Dendritic cell treated with granulocyte-macrophage colony-stimulating factor and Interleukin-4, amounts not matched to agents 40 ng/mL and 50 ng/mL, for 4 days (primary cell): ENCODE measurements around the gene ZNRF3.

Experiments used
- H3K27ac Mint-ChIP-seq: one replicate; pipeline ENCODE4 v1.8.0; 2022; ENCODE audit warnings: mild to moderate bottlenecking, mixed read lengths
- H3K27me3 Mint-ChIP-seq: one replicate; pipeline ENCODE4 v1.8.0; 2022; ENCODE audit warnings: mild to moderate bottlenecking, mixed read lengths
- H3K36me3 Mint-ChIP-seq: one replicate; pipeline ENCODE4 v1.8.0; 2022; ENCODE audit warnings: low read depth, mixed read lengths
- H3K4me1 Mint-ChIP-seq: one replicate; pipeline ENCODE4 v1.8.0; 2022; ENCODE audit warnings: low read depth, mixed read lengths
- H3K4me3 Mint-ChIP-seq: one replicate; pipeline ENCODE4 v1.8.0; 2022; ENCODE audit warnings: mild to moderate bottlenecking, moderate library complexity, mixed read lengths
- H3K9me3 Mint-ChIP-seq: one replicate; pipeline ENCODE4 v1.8.0; 2022; ENCODE audit warnings: mixed read lengths
- intact Hi-C: fragments of 100-400 bp; cut with micrococcal nuclease; formaldehyde crosslinking; loops from one replicate; pipeline ENCODE4 v1.15.0; 2022

ZNRF3 gene

GRCh38 chr22:28978158-28978557, 94.8 kb downstream of the ZNRF3 start:
- no peak overlapping the region for H3K27ac Mint-ChIP-seq
- no peaks in the 10 kb centered on the region for H3K9me3 Mint-ChIP-seq
- H3K4me1 Mint-ChIP-seq, result no peaks in the 10 kb centered on the region
- no peaks in the 10 kb centered on the region for H3K36me3 Mint-ChIP-seq
- peaks cover 16% of the 10 kb centered on the region for H3K27me3 Mint-ChIP-seq
- intact Hi-C loops, result no loop called here
- no peak overlapping the region for H3K4me3 Mint-ChIP-seq

- H3K4me1 Mint-ChIP-seq, result no peaks in the 10 kb centered on the region
- H3K4me3 Mint-ChIP-seq, result no peak overlapping the region
- H3K9me3 Mint-ChIP-seq, result no peaks in the 10 kb centered on the region
- H3K36me3 Mint-ChIP-seq, result no peaks in the 10 kb centered on the region
- H3K27ac Mint-ChIP-seq, result no peak overlapping the region
- intact Hi-C loops, result no loop called here
- peaks cover 16% of the 10 kb centered on the region for H3K27me3 Mint-ChIP-seq
Measured at GRCh38 chr22:28978863-28979796, 95.8 kb downstream of the ZNRF3 start.

DNA sequence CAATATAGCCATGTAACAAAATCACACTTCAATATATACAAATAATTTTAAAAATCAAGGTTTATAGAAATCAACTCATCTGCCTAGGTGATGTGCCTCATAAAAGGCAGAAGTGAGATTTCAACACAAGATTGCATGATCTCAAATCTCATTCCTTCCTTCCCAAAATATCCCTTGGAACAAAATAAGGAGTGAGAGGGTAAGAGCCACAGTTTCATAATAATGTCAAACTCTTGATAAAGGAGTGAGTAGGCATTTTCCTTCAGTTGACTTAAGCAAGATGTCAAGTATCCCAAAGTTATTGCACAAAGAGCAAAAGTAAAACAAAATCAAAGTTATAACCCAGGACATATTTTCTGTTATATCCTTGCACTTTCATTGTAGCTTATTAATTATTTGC, 97.0 kb downstream of the ZNRF3 start:
- Mint-ChIP-seq H3K4me3 (no peak overlapping the region), H3K27ac (no peak overlapping the region), H3K36me3 (no peaks in the 10 kb centered on the region), H3K4me1 (no peaks in the 10 kb centered on the region), H3K27me3 (peaks cover 16% of the 10 kb centered on the region), H3K9me3 (no peaks in the 10 kb centered on the region)
- intact Hi-C loops, result no loop called here

- Mint-ChIP-seq H3K4me1 (no peaks in the 10 kb centered on the region), H3K36me3 (no peaks in the 10 kb centered on the region), H3K27ac (no peak overlapping the region), H3K4me3 (no peak overlapping the region), H3K27me3 (peaks cover 13% of the 10 kb centered on the region), H3K9me3 (no peaks in the 10 kb centered on the region)
- intact Hi-C loops, result no loop called here
Measured at GRCh38 chr22:28981818-28982499, 98.6 kb downstream of the ZNRF3 start.

DNA sequence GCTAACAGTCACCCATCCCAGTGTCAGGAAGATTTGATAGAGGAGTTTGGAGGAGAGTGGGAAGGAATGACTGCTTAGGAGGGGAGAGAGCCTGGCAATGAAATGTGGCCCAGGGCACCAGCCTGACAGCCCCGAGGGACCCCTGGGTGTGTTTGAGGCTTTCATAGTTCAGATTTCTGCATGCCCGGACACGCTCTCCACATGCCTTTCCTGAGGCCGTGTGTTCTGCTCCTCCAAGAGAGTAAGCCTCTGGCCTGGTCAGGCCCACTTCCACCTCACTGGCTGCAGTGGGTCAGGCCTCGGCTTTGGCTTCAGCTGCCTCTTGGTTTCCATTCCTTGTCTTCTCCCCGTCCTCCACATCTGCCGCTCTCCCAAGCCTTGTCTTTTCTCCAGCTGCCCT, 99.8 kb downstream of the ZNRF3 start:
- intact Hi-C loops, result no loop called here
- Mint-ChIP-seq H3K9me3 (no peaks in the 10 kb centered on the region), H3K4me3 (no peak overlapping the region), H3K36me3 (no peaks in the 10 kb centered on the region), H3K4me1 (no peaks in the 10 kb centered on the region), H3K27ac (no peak overlapping the region), H3K27me3 (peaks cover 12% of the 10 kb centered on the region)

- no peak overlapping the region for H3K4me3 Mint-ChIP-seq
- H3K9me3 Mint-ChIP-seq, result no peaks in the 10 kb centered on the region
- H3K27me3 Mint-ChIP-seq, result peaks cover 8% of the 10 kb centered on the region
- intact Hi-C loops, result no loop called here
- H3K36me3 Mint-ChIP-seq, result no peaks in the 10 kb centered on the region
- H3K4me1 Mint-ChIP-seq, result no peaks in the 10 kb centered on the region
- H3K27ac Mint-ChIP-seq, result no peak overlapping the region
Measured at GRCh38 chr22:28983788-28984441, 100.5 kb downstream of the ZNRF3 start.

DNA sequence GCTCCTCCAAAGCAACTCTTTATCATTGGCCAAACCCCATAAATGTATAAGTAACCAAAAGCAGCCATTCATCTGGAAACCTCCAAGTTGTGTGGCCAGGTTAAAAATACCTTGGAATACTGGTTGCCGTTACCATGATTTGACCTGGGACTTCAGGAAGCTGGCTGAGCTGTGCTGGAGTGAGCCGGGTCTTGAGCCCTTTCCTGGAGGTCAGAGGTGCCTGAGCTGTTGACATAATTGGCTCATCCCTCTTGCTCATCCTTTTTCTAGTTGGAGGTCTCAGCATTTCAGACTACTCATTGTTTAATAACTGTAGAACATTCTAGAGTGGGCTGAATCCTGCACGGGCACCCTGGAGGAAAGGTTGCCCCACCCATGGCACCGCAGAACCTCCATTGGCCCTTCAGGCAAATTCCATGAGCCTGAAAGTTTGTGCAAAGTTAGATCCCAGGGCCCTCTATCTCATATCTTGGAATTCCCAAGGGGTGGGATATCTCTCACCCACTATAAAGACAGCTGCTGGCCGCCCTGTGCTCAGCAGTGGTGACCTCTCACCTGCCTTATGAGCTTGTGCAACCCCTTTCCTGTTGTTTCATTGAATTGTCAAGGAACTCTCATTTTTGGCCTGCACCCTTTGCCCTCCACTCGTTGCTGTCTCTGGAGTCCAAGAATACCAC, 101.2 kb downstream of the ZNRF3 start:
- no peaks in the 10 kb centered on the region for H3K4me1 Mint-ChIP-seq
- intact Hi-C loops, result no loop called here
- no peaks in the 10 kb centered on the region for H3K36me3 Mint-ChIP-seq
- no peak overlapping the region for H3K27ac Mint-ChIP-seq
- no peak overlapping the region for H3K4me3 Mint-ChIP-seq
- H3K27me3 Mint-ChIP-seq, result peaks cover 2% of the 10 kb centered on the region
- H3K9me3 Mint-ChIP-seq, result no peaks in the 10 kb centered on the region

GRCh38 chr22:28985581-28986290, 102.4 kb downstream of the ZNRF3 start:
- Mint-ChIP-seq H3K9me3 (no peaks in the 10 kb centered on the region), H3K27ac (no peak overlapping the region), H3K27me3 (no peaks in the 10 kb centered on the region), H3K4me3 (no peak overlapping the region), H3K36me3 (no peaks in the 10 kb centered on the region), H3K4me1 (no peaks in the 10 kb centered on the region)
- intact Hi-C loops, result no loop called here

DNA sequence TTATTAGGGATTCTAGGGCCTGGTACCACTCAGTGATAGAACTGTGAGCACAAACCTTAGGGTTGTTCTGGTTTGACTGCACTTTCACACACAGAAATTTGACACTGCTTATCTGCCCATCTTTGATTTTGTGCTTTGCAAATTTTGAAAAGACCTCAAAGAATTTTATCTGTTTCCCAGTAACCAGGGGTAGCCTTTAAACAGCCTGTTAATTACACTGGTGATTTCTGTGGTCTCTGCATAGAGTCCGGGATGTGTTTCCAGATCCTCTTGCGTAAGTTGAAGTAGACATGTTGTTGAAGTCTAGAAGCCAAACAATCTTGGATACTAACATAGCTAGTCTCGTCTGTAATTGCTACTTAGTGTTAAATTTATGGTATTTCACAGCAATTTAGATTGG, 103.0 kb downstream of the ZNRF3 start:
- H3K9me3 Mint-ChIP-seq, result no peaks in the 10 kb centered on the region
- no peak overlapping the region for H3K27ac Mint-ChIP-seq
- H3K4me3 Mint-ChIP-seq, result no peak overlapping the region
- H3K27me3 Mint-ChIP-seq, result no peaks in the 10 kb centered on the region
- intact Hi-C loops, result no loop called here
- H3K36me3 Mint-ChIP-seq, result no peaks in the 10 kb centered on the region
- H3K4me1 Mint-ChIP-seq, result no peaks in the 10 kb centered on the region

GRCh38 chr22:28988457-28988856, 105.1 kb downstream of the ZNRF3 start:
- H3K27me3 Mint-ChIP-seq, result no peaks in the 10 kb centered on the region
- intact Hi-C loops, result no loop called here
- H3K9me3 Mint-ChIP-seq, result no peaks in the 10 kb centered on the region
- H3K4me3 Mint-ChIP-seq, result no peak overlapping the region
- H3K27ac Mint-ChIP-seq, result no peak overlapping the region
- H3K4me1 Mint-ChIP-seq, result no peaks in the 10 kb centered on the region
- H3K36me3 Mint-ChIP-seq, result no peaks in the 10 kb centered on the region

- H3K36me3 Mint-ChIP-seq, result no peaks in the 10 kb centered on the region
- H3K4me3 Mint-ChIP-seq, result no peak overlapping the region
- H3K9me3 Mint-ChIP-seq, result no peaks in the 10 kb centered on the region
- H3K27me3 Mint-ChIP-seq, result no peaks in the 10 kb centered on the region
- intact Hi-C loops, result no loop called here
- H3K4me1 Mint-ChIP-seq, result no peaks in the 10 kb centered on the region
- H3K27ac Mint-ChIP-seq, result no peak overlapping the region
Measured at GRCh38 chr22:28989035-28989464, 105.7 kb downstream of the ZNRF3 start.

- Mint-ChIP-seq H3K4me3 (no peak overlapping the region), H3K27me3 (no peaks in the 10 kb centered on the region), H3K4me1 (no peaks in the 10 kb centered on the region), H3K27ac (no peak overlapping the region), H3K36me3 (no peaks in the 10 kb centered on the region), H3K9me3 (no peaks in the 10 kb centered on the region)
- intact Hi-C loops, result no loop called here
Measured at GRCh38 chr22:28989484-28989883, 106.1 kb downstream of the ZNRF3 start.

DNA sequence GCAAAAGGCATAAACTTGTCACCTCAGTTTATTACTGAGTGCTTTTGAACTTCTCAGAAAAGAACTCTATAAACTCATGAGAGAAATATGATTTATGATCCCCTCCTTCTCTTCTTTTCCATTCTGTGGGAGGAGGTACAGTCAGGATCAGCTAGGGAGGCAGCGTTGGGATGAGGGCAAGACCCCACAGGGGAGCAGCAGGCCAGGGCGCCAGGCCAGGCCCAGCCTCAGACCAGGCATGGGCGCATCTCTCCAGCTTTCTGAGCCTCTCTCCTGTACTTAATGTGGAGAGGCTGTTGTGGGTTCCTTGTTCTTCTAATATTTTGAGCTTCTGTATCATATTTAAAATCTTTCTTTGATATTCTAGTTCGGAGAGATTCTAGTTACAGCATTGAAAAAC, 106.5 kb downstream of the ZNRF3 start:
- Mint-ChIP-seq H3K27ac (no peak overlapping the region), H3K9me3 (no peaks in the 10 kb centered on the region), H3K27me3 (no peaks in the 10 kb centered on the region), H3K4me1 (no peaks in the 10 kb centered on the region), H3K36me3 (no peaks in the 10 kb centered on the region), H3K4me3 (no peak overlapping the region)
- intact Hi-C loops, result no loop called here
